DMS153 treated with DMSO at 0.1 percent for 48 hours (cell line): ENCODE data around the gene STRIP1.
"Not testable (repeated sequence)": the region's sequence is repeated elsewhere in the genome, so short reads cannot be mapped to it uniquely, and the experiment has no call there.

Source experiments
- DNase-seq: peaks from one replicate; lab custom pipeline; 2025; ENCODE audit not compliant: unreplicated experiment; lab: John Stamatoyannopoulos, UW

Gene STRIP1

GRCh38 chr1:110067893-110068645, 33.6 kb downstream of the STRIP1 start:
- no peak for DNase-seq

- no peak for DNase-seq
Measured at GRCh38 chr1:110068646-110069403, 34.4 kb downstream of the STRIP1 start.

GRCh38 chr1:110069404-110070281, 35.2 kb downstream of the STRIP1 start:
- no peak for DNase-seq

- no peak for DNase-seq
Measured at GRCh38 chr1:110070282-110070669, 35.9 kb downstream of the STRIP1 start.

GRCh38 chr1:110070671-110071242, 36.3 kb downstream of the STRIP1 start, which contains the start of gene ALX3:
TSS of gene ALX3 (minus strand) at chr1:110070672. CDS start at chr1:110070612, 60 bp downstream.
- no peak for DNase-seq

- no peak for DNase-seq
Measured at GRCh38 chr1:110074166-110074565, 39.7 kb downstream of the STRIP1 start.

GRCh38 chr1:110076789-110077500, 42.5 kb downstream of the STRIP1 start:
- no peak for DNase-seq

- not testable (repeated sequence) for DNase-seq
Measured at GRCh38 chr1:110079995-110080394, 45.6 kb downstream of the STRIP1 start.

GRCh38 chr1:110081061-110081460, 46.6 kb downstream of the STRIP1 start:
- DNase-seq: no peak

GRCh38 chr1:110082477-110082876, 48.1 kb downstream of the STRIP1 start:
- no peak for DNase-seq

- no peak for DNase-seq
Measured at GRCh38 chr1:110083061-110083865, 48.8 kb downstream of the STRIP1 start.

GRCh38 chr1:110083866-110084226, 49.4 kb downstream of the STRIP1 start:
- no peak for DNase-seq

- peak; percentile 20 for DNase-seq
Measured at GRCh38 chr1:110084227-110085078, 50.0 kb downstream of the STRIP1 start.

GRCh38 chr1:110085671-110086070, 51.2 kb downstream of the STRIP1 start:
- DNase-seq: no peak

- DNase-seq: no peak
Measured at GRCh38 chr1:110086961-110087360, 52.5 kb downstream of the STRIP1 start.

- peak; percentile 61 for DNase-seq
Measured at GRCh38 chr1:110087812-110088738, 53.7 kb downstream of the STRIP1 start.

- DNase-seq: no peak
Measured at GRCh38 chr1:110088739-110089316, 54.4 kb downstream of the STRIP1 start.
